Hepatocyte (in vitro differentiated cells): ENCODE data around the gene SEC61A2. TPM values are rescaled to one million over a fixed set of nuclear protein-coding genes. Genes with fewer than 3 reads are reported as not detected.

Experiments used
- DNase-seq: peaks from one replicate; pipeline ENCODE4 v3.0.0-alpha.2; 2016; ENCODE audit warnings: low spot score
- H2AFZ ChIP-seq: fragments of 200-600 bp; sonication (generic); 2 replicates; pipeline ENCODE4 v1.6.0; 2016; ENCODE audit warnings: antibody characterized with exemption, mild to moderate bottlenecking
- H3K27ac ChIP-seq: fragments of 200-600 bp; sonication (generic); 2 replicates; pipeline ENCODE4 v1.5.1; 2016; ENCODE audit warnings: mild to moderate bottlenecking
- H3K27me3 ChIP-seq: fragments of 200-600 bp; sonication (generic); 2 replicates; pipeline ENCODE4 v1.6.1; 2016
- H3K36me3 ChIP-seq: fragments of 200-600 bp; sonication (generic); replicated peaks from 2 replicates; pipeline ENCODE4 v1.5.1; 2016; ENCODE audit warnings: low read depth; ENCODE audit not compliant: insufficient read depth
- H3K4me1 ChIP-seq: fragments of 200-600 bp; sonication (generic); 2 replicates; pipeline ENCODE4 v1.5.1; 2016; ENCODE audit warnings: mild to moderate bottlenecking, moderate library complexity; ENCODE audit not compliant: insufficient read depth
- H3K4me2 ChIP-seq: fragments of 200-600 bp; sonication (generic); 2 replicates; pipeline ENCODE4 v1.6.0; 2016
- H3K4me3 ChIP-seq: fragments of 200-600 bp; sonication (generic); 2 replicates; pipeline ENCODE4 v1.5.1; 2016; ENCODE audit warnings: mild to moderate bottlenecking
- H3K79me2 ChIP-seq: fragments of 200-600 bp; sonication (generic); 2 replicates; pipeline ENCODE4 v1.6.0; 2017; ENCODE audit warnings: mild to moderate bottlenecking
- H3K9me2 ChIP-seq: fragments of 200-600 bp; sonication (generic); replicated peaks from 2 replicates; pipeline ENCODE4 v1.6.0; 2017; ENCODE audit warnings: mild to moderate bottlenecking; ENCODE audit not compliant: insufficient read depth
- H3K9me3 ChIP-seq: fragments of 200-600 bp; sonication (generic); 2 replicates; pipeline ENCODE4 v1.5.1; 2016; ENCODE audit warnings: low read depth, mild to moderate bottlenecking
- H4K20me1 ChIP-seq: fragments of 200-600 bp; sonication (generic); 2 replicates; pipeline ENCODE4 v1.6.0; 2016; ENCODE audit warnings: mild to moderate bottlenecking; ENCODE audit not compliant: insufficient read depth, poor library complexity, severe bottlenecking
- EZH2 ChIP-seq: fragments of 200-600 bp; sonication (generic); IDR thresholded peaks from 2 replicates; pipeline ENCODE4 v1.6.1; 2016; ENCODE audit warnings: antibody characterized with exemption, mild to moderate bottlenecking, borderline replicate concordance
- EZH2phosphoT487 ChIP-seq: fragments of 200-600 bp; sonication (generic); IDR thresholded peaks from one replicate; pipeline ENCODE4 v1.6.1; 2018; ENCODE audit warnings: antibody characterized with exemption, mild to moderate bottlenecking, low read depth, moderate library complexity; ENCODE audit not compliant: unreplicated experiment, severe bottlenecking
- WGBS: methylation state at CpG from one replicate; pipeline ENCODE4 v1.1.6; 2016; ENCODE audit warnings: low lambda C conversion rate; ENCODE audit errors: missing lambda C conversion rate; 5-methylcytosine and 5-hydroxymethylcytosine counted together
- microRNA counts: library from miRNA; unstranded; fragments of <30 nt; microRNA quantifications from one replicate; lab custom pipeline; 2017
- microRNA-seq: library from miRNA; unstranded; fragments of <30 nt; microRNA quantifications from one replicate; pipeline ENCODE4, GENCODE V29; 2017
- polyA plus RNA-seq: library from polyadenylated mRNA; unstranded; fragments of >200 nt; fragmentation: Nextera tagmentation; extraction: Ambion mirVana; gene quantifications from 2 replicates; pipeline ENCODE4 v1.2.1, GENCODE V29; 2016
- small RNA-seq: library from RNA; depleted of rRNA; stranded (forward); fragments of <200 nt; gene quantifications from one replicate; pipeline ENCODE3, GENCODE V24; 2014
- total RNA-seq: library from RNA; depleted of rRNA; stranded (reverse); fragments of >200 nt; gene quantifications from 2 replicates; pipeline ENCODE4 v1.2.3, GENCODE V29; 2014
- TF ChIP-seq, protein P1 (sequence below): fragments of 200-600 bp; sonication (generic); IDR thresholded peaks from 2 replicates; pipeline ENCODE4 v1.5.1; 2016; ENCODE audit warnings: antibody characterized with exemption, mild to moderate bottlenecking; ENCODE audit not compliant: poor library complexity

SEC61A2 gene
- total and polyA plus RNA-seq, 2 experiments from 2014 or later = 12.2 to 13.7 TPM

DNA sequence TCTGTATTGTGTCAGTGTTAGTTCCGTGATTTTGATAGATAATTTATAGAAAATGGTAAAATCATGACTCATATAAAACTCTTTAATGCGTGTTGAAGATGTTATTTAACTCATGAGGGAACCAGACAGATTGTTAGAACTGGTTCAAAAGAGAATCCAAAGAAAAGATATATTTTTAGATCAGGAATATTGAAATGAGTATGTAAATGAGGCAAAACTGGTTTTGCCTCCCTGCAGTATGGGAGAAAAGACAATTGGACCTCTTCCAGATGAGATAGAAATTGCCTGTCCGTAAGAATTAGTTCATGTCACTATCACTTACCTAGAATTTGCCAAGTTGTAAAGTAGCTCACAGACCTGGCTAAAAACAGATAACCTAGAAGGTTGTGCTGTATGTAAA, 84.1 kb downstream of the SEC61A2 start:
- WGBS = 77% methylated on average over 3 of the region's 3 CpGs
- no peaks in the 10 kb centered on the region for H3K9me2 ChIP-seq
- H3K4me3 ChIP-seq = no peak overlapping the region
- no peaks in the 10 kb centered on the region for H4K20me1 ChIP-seq
- no peaks in the 10 kb centered on the region for H3K4me1 ChIP-seq
- DNase-seq = no peak
- H3K9me3 ChIP-seq = no peaks in the 10 kb centered on the region
- no peaks in the 10 kb centered on the region for H3K27me3 ChIP-seq
- no peak overlapping the region for H2AFZ ChIP-seq
- H3K27ac ChIP-seq = peak overlapping the region; percentile 41
- TF ChIP-seq EZH2 (no peak), EZH2phosphoT487 (no peak)
- TF ChIP-seq, protein P1, sequence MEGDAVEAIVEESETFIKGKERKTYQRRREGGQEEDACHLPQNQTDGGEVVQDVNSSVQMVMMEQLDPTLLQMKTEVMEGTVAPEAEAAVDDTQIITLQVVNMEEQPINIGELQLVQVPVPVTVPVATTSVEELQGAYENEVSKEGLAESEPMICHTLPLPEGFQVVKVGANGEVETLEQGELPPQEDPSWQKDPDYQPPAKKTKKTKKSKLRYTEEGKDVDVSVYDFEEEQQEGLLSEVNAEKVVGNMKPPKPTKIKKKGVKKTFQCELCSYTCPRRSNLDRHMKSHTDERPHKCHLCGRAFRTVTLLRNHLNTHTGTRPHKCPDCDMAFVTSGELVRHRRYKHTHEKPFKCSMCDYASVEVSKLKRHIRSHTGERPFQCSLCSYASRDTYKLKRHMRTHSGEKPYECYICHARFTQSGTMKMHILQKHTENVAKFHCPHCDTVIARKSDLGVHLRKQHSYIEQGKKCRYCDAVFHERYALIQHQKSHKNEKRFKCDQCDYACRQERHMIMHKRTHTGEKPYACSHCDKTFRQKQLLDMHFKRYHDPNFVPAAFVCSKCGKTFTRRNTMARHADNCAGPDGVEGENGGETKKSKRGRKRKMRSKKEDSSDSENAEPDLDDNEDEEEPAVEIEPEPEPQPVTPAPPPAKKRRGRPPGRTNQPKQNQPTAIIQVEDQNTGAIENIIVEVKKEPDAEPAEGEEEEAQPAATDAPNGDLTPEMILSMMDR = no peak
- H3K4me2 ChIP-seq = no peak overlapping the region
- H3K79me2 ChIP-seq = no peaks in the 10 kb centered on the region
- peaks cover 6% of the 10 kb centered on the region for H3K36me3 ChIP-seq

DNA sequence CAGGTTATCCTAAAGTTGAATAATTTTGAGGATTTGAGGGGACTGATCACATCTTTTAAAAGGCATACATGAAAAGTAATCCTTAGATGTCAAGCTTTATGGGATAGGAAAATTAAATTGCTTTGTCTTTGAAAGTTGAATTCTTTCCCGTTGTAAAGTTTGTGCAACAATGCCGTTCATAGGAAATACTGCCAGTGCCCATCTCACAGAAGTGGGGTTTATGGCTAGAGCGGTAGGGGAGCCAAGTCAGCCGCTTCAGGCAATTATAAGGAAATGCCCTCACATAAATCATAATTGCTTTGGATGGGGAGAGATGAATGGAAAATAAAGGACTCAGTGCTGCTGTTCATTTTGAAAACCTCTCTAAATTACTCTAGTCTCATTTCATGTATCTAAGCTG, 84.6 kb downstream of the SEC61A2 start:
- no peak overlapping the region for H3K4me2 ChIP-seq
- H3K9me3 ChIP-seq = no peaks in the 10 kb centered on the region
- TF ChIP-seq EZH2phosphoT487 (no peak), EZH2 (no peak)
- TF ChIP-seq, protein P1 = no peak
- DNase-seq = no peak
- no peak overlapping the region for H3K4me3 ChIP-seq
- H2AFZ ChIP-seq = no peak overlapping the region
- no peaks in the 10 kb centered on the region for H4K20me1 ChIP-seq
- no peaks in the 10 kb centered on the region for H3K27me3 ChIP-seq
- H3K4me1 ChIP-seq = no peaks in the 10 kb centered on the region
- WGBS = 65% methylated on average over 4 of the region's 4 CpGs
- H3K9me2 ChIP-seq = no peaks in the 10 kb centered on the region
- H3K79me2 ChIP-seq = no peaks in the 10 kb centered on the region
- peaks cover 6% of the 10 kb centered on the region for H3K36me3 ChIP-seq
- H3K27ac ChIP-seq = peak overlapping the region; percentile 59

DNA sequence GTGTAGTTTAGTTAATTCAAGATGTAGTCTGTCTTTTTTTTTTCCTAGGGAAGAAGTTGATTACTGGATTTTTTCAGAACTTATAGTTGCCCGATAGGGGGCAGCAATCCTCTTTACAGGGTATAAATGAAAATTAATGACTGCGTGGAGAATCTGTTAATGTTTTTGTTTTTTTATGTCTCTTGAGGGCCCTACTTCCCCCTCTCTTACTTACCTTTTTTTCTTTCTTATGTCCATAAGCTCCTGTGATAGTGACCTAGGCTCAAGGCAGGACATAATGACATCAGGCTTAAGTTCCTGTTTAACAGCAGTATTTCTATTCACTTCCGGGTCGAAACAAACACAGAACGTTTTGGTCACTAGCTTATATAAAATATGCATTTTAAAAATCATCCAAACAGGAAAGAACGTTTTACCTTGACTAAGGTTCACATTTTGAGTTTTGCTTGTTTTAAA, 85.3 kb downstream of the SEC61A2 start:
- H3K27me3 ChIP-seq = no peaks in the 10 kb centered on the region
- H3K27ac ChIP-seq = peak overlapping the region; percentile 59
- DNase-seq = peak; percentile 80
- WGBS = 61% methylated on average over 6 of the region's 6 CpGs
- no peaks in the 10 kb centered on the region for H3K79me2 ChIP-seq
- no peak overlapping the region for H3K4me2 ChIP-seq
- H3K9me3 ChIP-seq = no peaks in the 10 kb centered on the region
- no peaks in the 10 kb centered on the region for H3K9me2 ChIP-seq
- no peaks in the 10 kb centered on the region for H4K20me1 ChIP-seq
- H3K4me1 ChIP-seq = no peaks in the 10 kb centered on the region
- TF ChIP-seq EZH2 (no peak), EZH2phosphoT487 (no peak)
- TF ChIP-seq, protein P1 = peak; percentile 61
- H3K4me3 ChIP-seq = no peak overlapping the region
- no peak overlapping the region for H2AFZ ChIP-seq
- H3K36me3 ChIP-seq = peaks cover 6% of the 10 kb centered on the region

MicroRNAs encoded within 50 kb of the gene (microRNA counts, 767-probe panel; counts per million panel counts)
- 995 counts per million, percentile 2 among the panel's probes with 10 or more counts for microRNA hsa-miR-548ak (lab: Ali Mortazavi, UCI)

Small RNAs within 50 kb of the gene (microRNA-seq; reads per million reads assigned to microRNA genes)
- gene MIR548AK = not detected

Small RNAs within 50 kb of the gene (small RNA-seq; reads per million reads assigned to genes)
- gene MIR548AK (not detected), gene RNU6-88P (not detected)

Other genes starting within 250 kb of the SEC61A2 start
- gene UPF2, start 86.9 kb upstream of the SEC61A2 start, total RNA-seq = 14.5 and 15.1 TPM in 2 replicates
- 12.3 and 12.9 TPM in 2 replicates for gene UPF2, start 86.9 kb upstream of the SEC61A2 start, polyA plus RNA-seq
- 17.5 and 22.8 TPM in 2 replicates for gene DHTKD1, start 60.7 kb upstream of the SEC61A2 start, total RNA-seq
- gene DHTKD1, start 60.7 kb upstream of the SEC61A2 start, polyA plus RNA-seq = 11.7 and 23.8 TPM in 2 replicates
- gene NUDT5, start 66.2 kb downstream of the SEC61A2 start, total RNA-seq = 54.0 and 54.9 TPM in 2 replicates
- gene NUDT5, start 66.2 kb downstream of the SEC61A2 start, polyA plus RNA-seq = 80.9 and 85.1 TPM in 2 replicates
- gene CDC123, start 66.5 kb downstream of the SEC61A2 start, total RNA-seq = 84.4 and 104 TPM in 2 replicates
- 92.3 and 100 TPM in 2 replicates for gene CDC123, start 66.5 kb downstream of the SEC61A2 start, polyA plus RNA-seq
- 1.8 and 3.5 TPM in 2 replicates for gene CAMK1D, start 219.9 kb downstream of the SEC61A2 start, total RNA-seq
- gene CAMK1D, start 219.9 kb downstream of the SEC61A2 start, polyA plus RNA-seq = 3.6 and 6.0 TPM in 2 replicates